B cell (primary cell): ENCODE results near the gene XPA.

ENCODE experiments used
- CTCF ChIP-seq: fragments of 200-600 bp; IDR thresholded peaks from one replicate; pipeline ENCODE4 v1.8.0; 2022; ENCODE audit warnings: antibody characterized with exemption, mild to moderate bottlenecking
- EZH2 ChIP-seq: IDR thresholded peaks from 2 replicates; pipeline ENCODE4 v1.6.1; 2012; ENCODE audit warnings: borderline replicate concordance, low read depth, mild to moderate bottlenecking, moderate library complexity, low read length; ENCODE audit not compliant: insufficient read depth, poor library complexity, severe bottlenecking

- TF ChIP-seq CTCF, result no peak
- no peak for TF ChIP-seq EZH2
Measured at GRCh38 chr9:97647996-97648395, 49.1 kb downstream of the XPA start.
